HepG2 (cell line): ENCODE results near the gene ZFP69. TPM values are rescaled to one million over a fixed set of nuclear protein-coding genes. Genes with fewer than 3 reads are reported as not detected.

Experiments used
- DMAP1 ChIP-seq: IDR thresholded peaks from 2 replicates; pipeline ENCODE4 v1.6.1; 2016
- ELF3 ChIP-seq: IDR thresholded peaks from 2 replicates; pipeline ENCODE4 v1.6.1; 2016; ENCODE audit warnings: missing genetic modification reagents, missing compliant biosample characterization
- FOSL2 ChIP-seq: sonication (generic); formaldehyde crosslinking; IDR thresholded peaks from 2 replicates; pipeline ENCODE4 v1.4.0; 2020; ENCODE audit warnings: missing genetic modification reagents
- FOXA1 ChIP-seq, 2 experiments: fragments of 450-650 bp in 1 of 2; sonication (generic) in 1 of 2; formaldehyde crosslinking in 1 of 2; IDR thresholded peaks; 2 replicates each; pipeline versions ENCODE4 v1.4.0 to v1.6.1; 2016 to 2020; ENCODE audit warnings: missing genetic modification reagents in 1 of 2
- FOXA3 ChIP-seq: IDR thresholded peaks from 2 replicates; pipeline ENCODE4 v1.6.1; 2016; ENCODE audit warnings: missing genetic modification reagents, missing compliant biosample characterization
- HDAC2 ChIP-seq: sonication (generic); formaldehyde crosslinking; IDR thresholded peaks from 2 replicates; pipeline ENCODE4 v1.4.0; 2020; ENCODE audit warnings: missing genetic modification reagents
- HDAC6 ChIP-seq: fragments of 200-600 bp; sonication (generic); IDR thresholded peaks from 2 replicates; pipeline ENCODE4 v1.7.0; 2017; ENCODE audit warnings: mild to moderate bottlenecking, antibody characterized with exemption, low read length, low read depth
- IKZF5 ChIP-seq: IDR thresholded peaks from 2 replicates; pipeline ENCODE4 v1.6.1; 2018; ENCODE audit warnings: missing genetic modification reagents, mild to moderate bottlenecking, missing compliant biosample characterization
- JDP2 ChIP-seq: sonication (generic); formaldehyde crosslinking; IDR thresholded peaks from 2 replicates; pipeline ENCODE4 v1.8.1; 2022; ENCODE audit warnings: missing genetic modification reagents, borderline replicate concordance
- KDM1A ChIP-seq: IDR thresholded peaks from 2 replicates; pipeline ENCODE4 v1.6.1; 2016; ENCODE audit warnings: missing compliant biosample characterization
- KDM3A ChIP-seq: IDR thresholded peaks from 2 replicates; pipeline ENCODE4 v1.6.1; 2018; ENCODE audit warnings: low read depth, missing compliant biosample characterization
- KLF6 ChIP-seq: IDR thresholded peaks from 2 replicates; pipeline ENCODE4 v1.8.0; 2016; ENCODE audit warnings: missing biosample characterization, missing genetic modification reagents
- LCORL ChIP-seq, 2 experiments: fragments of 450-650 bp in 1 of 2; sonication (generic) in 1 of 2; formaldehyde crosslinking in 1 of 2; IDR thresholded peaks; 2 replicates each; pipeline versions ENCODE4 v1.5.0 to v1.6.1; 2017 to 2020; ENCODE audit warnings: antibody characterized with exemption in 1 of 2, missing genetic modification reagents in 1 of 2
- NFKBIZ ChIP-seq: IDR thresholded peaks from 2 replicates; pipeline ENCODE4 v1.6.1; 2018; ENCODE audit warnings: missing genetic modification reagents, missing compliant biosample characterization
- NR2C2 ChIP-seq: sonication (generic); formaldehyde crosslinking; IDR thresholded peaks from 2 replicates; pipeline ENCODE4 v1.4.0; 2020; ENCODE audit warnings: missing genetic modification reagents, mild to moderate bottlenecking, moderate library complexity, borderline replicate concordance
- RARA ChIP-seq: IDR thresholded peaks from 2 replicates; pipeline ENCODE4 v1.6.1; 2016; ENCODE audit warnings: missing genetic modification reagents, missing compliant biosample characterization
- REPIN1 ChIP-seq: sonication (generic); formaldehyde crosslinking; IDR thresholded peaks from 2 replicates; pipeline ENCODE4 v1.8.0; 2022; ENCODE audit warnings: missing genetic modification reagents, low read depth, mild to moderate bottlenecking, borderline replicate concordance
- RXRB ChIP-seq: IDR thresholded peaks from 2 replicates; pipeline ENCODE4 v1.6.1; 2016; ENCODE audit warnings: borderline replicate concordance, missing genetic modification reagents, missing compliant biosample characterization
- SALL1 ChIP-seq: sonication (generic); formaldehyde crosslinking; IDR thresholded peaks from 2 replicates; pipeline ENCODE4 v1.8.0; 2022; ENCODE audit warnings: mild to moderate bottlenecking, missing genetic modification reagents
- SOX6 ChIP-seq, 2 experiments: fragments of 450-650 bp in 1 of 2; sonication (generic) in 1 of 2; formaldehyde crosslinking in 1 of 2; IDR thresholded peaks; 2 replicates each; pipeline versions ENCODE4 v1.4.0 to v1.6.1; 2017 to 2020; ENCODE audit warnings: antibody characterized with exemption in 1 of 2, mild to moderate bottlenecking in 1 of 2, missing genetic modification reagents in 1 of 2
- SP4 ChIP-seq: sonication (generic); formaldehyde crosslinking; IDR thresholded peaks from 2 replicates; pipeline ENCODE4 v1.8.1; 2023; ENCODE audit warnings: mild to moderate bottlenecking, missing genetic modification reagents
- TOE1 ChIP-seq: sonication (generic); formaldehyde crosslinking; IDR thresholded peaks from 2 replicates; pipeline ENCODE4 v1.4.0; 2020; ENCODE audit warnings: mild to moderate bottlenecking, missing genetic modification reagents
- ZNF432 ChIP-seq: sonication (generic); formaldehyde crosslinking; IDR thresholded peaks from 2 replicates; pipeline ENCODE4 v1.5.0; 2020; ENCODE audit warnings: missing genetic modification reagents, mild to moderate bottlenecking, borderline replicate concordance
- ZNF678 ChIP-seq: sonication (generic); formaldehyde crosslinking; IDR thresholded peaks from 2 replicates; pipeline ENCODE4 v1.4.0; 2020; ENCODE audit warnings: mild to moderate bottlenecking, missing genetic modification reagents
- polyA plus RNA-seq, 8 experiments: library from polyadenylated mRNA; depleted of rRNA in 3 of 8; stranded (reverse) in 7 of 8; unstranded in 1 of 8; fragments of >200 nt; fragmentation: Illumina TruSeq in 4 of 8; extraction: Trizol in 4 of 8; gene quantifications; 2 replicates each; pipeline versions ENCODE4 v1.2.1 to v1.2.3, GENCODE V29; 2011 to 2016; ENCODE audit warnings: low read depth in 4 of 8, missing spikeins in 1 of 8, mixed read lengths in 1 of 8; ENCODE audit not compliant: insufficient read depth in 1 of 8
- total RNA-seq, 5 experiments: library from RNA; depleted of rRNA; stranded (reverse); fragments of >200 nt; fragmentation: Illumina TruSeq; extraction: Trizol; gene quantifications; 2 replicates each; pipeline ENCODE4 v1.2.3, GENCODE V29; 2016; ENCODE audit warnings: low read depth in 1 of 5
- TF ChIP-seq, protein P1 (sequence below): sonication (generic); formaldehyde crosslinking; IDR thresholded peaks from 2 replicates; pipeline ENCODE4 v1.8.0; 2022; ENCODE audit warnings: mild to moderate bottlenecking, missing genetic modification reagents; ENCODE audit not compliant: insufficient replicate concordance
- TF ChIP-seq, protein P2 (sequence below): sonication (generic); formaldehyde crosslinking; IDR thresholded peaks from 2 replicates; pipeline ENCODE4 v1.4.0; 2020; ENCODE audit warnings: missing genetic modification reagents
- TF ChIP-seq, protein P3 (sequence below): IDR thresholded peaks from 2 replicates; pipeline ENCODE4 v1.6.1; 2012; ENCODE audit warnings: low read depth, low read length, improper control_type of control experiment

Gene ZFP69
- total and polyA plus RNA-seq, 2 of the 13 experiments (the other 11 are each of a cell fraction or from before 2014, with no cell fraction given) = 2.6 to 5.6 TPM

GRCh38 chr1:40535732-40536131 is 58.6 kb downstream of the ZFP69 start (continued):
- TF ChIP-seq HDAC2 (CRISPR knock-in tag) (peak; percentile 72), FOSL2 (CRISPR knock-in tag) (peak; percentile 66; the same call in 1 of the 2 replicates), KDM1A (CRISPR knock-in tag) (no peak), RARA (CRISPR knock-in tag) (peak; percentile 72), SOX6 (IDR thresholded peaks at IDR 0.05) (no peak), SOX6 (CRISPR knock-in tag; IDR thresholded peaks at IDR 0.05) (peak; percentile 97), RXRB (CRISPR knock-in tag) (peak; percentile 70), LCORL (IDR thresholded peaks at IDR 0.05) (no peak), LCORL (CRISPR knock-in tag; IDR thresholded peaks at IDR 0.05) (peak; percentile 58; the same call in 1 of the 2 replicates), JDP2 (CRISPR knock-in tag) (no peak), FOXA1 (IDR thresholded peaks at IDR 0.05) (no peak), FOXA1 (CRISPR knock-in tag; IDR thresholded peaks at IDR 0.05) (peak; percentile 85), FOXA3 (CRISPR knock-in tag) (peak; percentile 94), IKZF5 (CRISPR knock-in tag) (peak; percentile 37; the same call in 1 of the 2 replicates), HDAC6 (no peak), DMAP1 (CRISPR knock-in tag) (no peak), KDM3A (CRISPR knock-in tag) (0 out of 2 replicates have a peak, but pooled peaks have one; percentile 45), KLF6 (0 out of 2 replicates have a peak, but pooled peaks have one; percentile 29), NR2C2 (CRISPR knock-in tag) (no peak), NFKBIZ (CRISPR knock-in tag) (peak; percentile 67; the same call in 1 of the 2 replicates), REPIN1 (0 out of 2 replicates have a peak, but pooled peaks have one; percentile 34), ZNF678 (CRISPR knock-in tag) (no peak), SP4 (CRISPR knock-in tag) (no peak), ELF3 (0 out of 2 replicates have a peak, but pooled peaks have one; percentile 22), SALL1 (CRISPR knock-in tag) (peak; percentile 84; the same call in 1 of the 2 replicates), ZNF432 (CRISPR knock-in tag) (no peak), TOE1 (CRISPR knock-in tag) (no peak)
- TF ChIP-seq, protein P1, sequence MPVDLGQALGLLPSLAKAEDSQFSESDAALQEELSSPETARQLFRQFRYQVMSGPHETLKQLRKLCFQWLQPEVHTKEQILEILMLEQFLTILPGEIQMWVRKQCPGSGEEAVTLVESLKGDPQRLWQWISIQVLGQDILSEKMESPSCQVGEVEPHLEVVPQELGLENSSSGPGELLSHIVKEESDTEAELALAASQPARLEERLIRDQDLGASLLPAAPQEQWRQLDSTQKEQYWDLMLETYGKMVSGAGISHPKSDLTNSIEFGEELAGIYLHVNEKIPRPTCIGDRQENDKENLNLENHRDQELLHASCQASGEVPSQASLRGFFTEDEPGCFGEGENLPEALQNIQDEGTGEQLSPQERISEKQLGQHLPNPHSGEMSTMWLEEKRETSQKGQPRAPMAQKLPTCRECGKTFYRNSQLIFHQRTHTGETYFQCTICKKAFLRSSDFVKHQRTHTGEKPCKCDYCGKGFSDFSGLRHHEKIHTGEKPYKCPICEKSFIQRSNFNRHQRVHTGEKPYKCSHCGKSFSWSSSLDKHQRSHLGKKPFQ (CRISPR knock-in tag) = no peak
- TF ChIP-seq, protein P2, sequence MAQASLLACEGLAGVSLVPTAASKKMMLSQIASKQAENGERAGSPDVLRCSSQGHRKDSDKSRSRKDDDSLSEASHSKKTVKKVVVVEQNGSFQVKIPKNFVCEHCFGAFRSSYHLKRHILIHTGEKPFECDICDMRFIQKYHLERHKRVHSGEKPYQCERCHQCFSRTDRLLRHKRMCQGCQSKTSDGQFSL (CRISPR knock-in tag) = no peak
- TF ChIP-seq, protein P3, sequence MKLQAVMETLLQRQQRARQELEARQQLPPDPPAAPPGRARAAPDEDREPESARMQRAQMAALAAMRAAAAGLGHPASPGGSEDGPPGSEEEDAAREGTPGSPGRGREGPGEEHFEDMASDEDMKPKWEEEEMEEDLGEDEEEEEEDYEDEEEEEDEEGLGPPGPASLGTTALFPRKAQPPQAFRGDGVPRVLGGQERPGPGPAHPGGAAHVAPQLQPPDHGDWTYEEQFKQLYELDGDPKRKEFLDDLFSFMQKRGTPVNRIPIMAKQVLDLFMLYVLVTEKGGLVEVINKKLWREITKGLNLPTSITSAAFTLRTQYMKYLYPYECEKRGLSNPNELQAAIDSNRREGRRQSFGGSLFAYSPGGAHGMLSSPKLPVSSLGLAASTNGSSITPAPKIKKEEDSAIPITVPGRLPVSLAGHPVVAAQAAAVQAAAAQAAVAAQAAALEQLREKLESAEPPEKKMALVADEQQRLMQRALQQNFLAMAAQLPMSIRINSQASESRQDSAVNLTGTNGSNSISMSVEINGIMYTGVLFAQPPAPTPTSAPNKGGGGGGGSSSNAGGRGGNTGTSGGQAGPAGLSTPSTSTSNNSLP = peak; percentile 42; the same call in 1 of the 2 replicates
